ENCODE measurements around the gene C1QA.

Gene C1QA

DNA sequence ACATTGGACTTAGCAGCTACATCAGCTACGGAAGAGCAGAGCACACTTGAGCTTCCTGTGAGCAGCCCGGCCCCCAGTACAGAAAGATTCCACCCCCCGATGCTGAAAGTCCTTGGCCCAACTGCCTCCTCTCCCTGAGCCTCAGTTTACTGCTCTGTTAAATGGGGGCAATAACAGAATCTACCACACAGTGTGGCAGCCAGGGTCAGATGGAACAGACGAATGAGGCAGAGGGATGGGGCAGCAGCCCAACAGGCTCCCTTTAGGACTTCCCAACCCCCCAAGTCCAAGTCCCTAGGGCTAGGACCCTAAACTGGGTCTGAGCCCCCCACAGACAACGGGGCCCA is 22.9 kb upstream of the C1QA start:
- H3K79me2 ChIP-seq (ENCODE audit: insufficient read depth, low read length) = no peaks in the 10 kb centered on the region
- no peaks in the 10 kb centered on the region for H3K9me2 ChIP-seq (replicated peaks; ENCODE audit: low read depth, low read length)
- H3K27me3 ChIP-seq (ENCODE audit: insufficient read depth, low read length, poor library complexity, severe bottlenecking) = no peaks in the 10 kb centered on the region
- no peaks in the 10 kb centered on the region for H3K4me1 ChIP-seq (ENCODE audit: insufficient read depth, low read length, poor library complexity, severe bottlenecking)
- H2AFZ ChIP-seq (ENCODE audit: low read length) = no peak overlapping the region
- H3K9me3 ChIP-seq (ENCODE audit: insufficient read depth, low read depth, low read length) = no peaks in the 10 kb centered on the region
- H3K4me2 ChIP-seq (ENCODE audit: low read depth, low read length, poor library complexity, severe bottlenecking) = no peak overlapping the region
- no peaks in the 10 kb centered on the region for H3F3A ChIP-seq (ENCODE audit: low read depth)
- no peak overlapping the region for H3K9ac ChIP-seq (ENCODE audit: low read depth, low read length, poor library complexity, severe bottlenecking)
- TF ChIP-seq, protein P1, sequence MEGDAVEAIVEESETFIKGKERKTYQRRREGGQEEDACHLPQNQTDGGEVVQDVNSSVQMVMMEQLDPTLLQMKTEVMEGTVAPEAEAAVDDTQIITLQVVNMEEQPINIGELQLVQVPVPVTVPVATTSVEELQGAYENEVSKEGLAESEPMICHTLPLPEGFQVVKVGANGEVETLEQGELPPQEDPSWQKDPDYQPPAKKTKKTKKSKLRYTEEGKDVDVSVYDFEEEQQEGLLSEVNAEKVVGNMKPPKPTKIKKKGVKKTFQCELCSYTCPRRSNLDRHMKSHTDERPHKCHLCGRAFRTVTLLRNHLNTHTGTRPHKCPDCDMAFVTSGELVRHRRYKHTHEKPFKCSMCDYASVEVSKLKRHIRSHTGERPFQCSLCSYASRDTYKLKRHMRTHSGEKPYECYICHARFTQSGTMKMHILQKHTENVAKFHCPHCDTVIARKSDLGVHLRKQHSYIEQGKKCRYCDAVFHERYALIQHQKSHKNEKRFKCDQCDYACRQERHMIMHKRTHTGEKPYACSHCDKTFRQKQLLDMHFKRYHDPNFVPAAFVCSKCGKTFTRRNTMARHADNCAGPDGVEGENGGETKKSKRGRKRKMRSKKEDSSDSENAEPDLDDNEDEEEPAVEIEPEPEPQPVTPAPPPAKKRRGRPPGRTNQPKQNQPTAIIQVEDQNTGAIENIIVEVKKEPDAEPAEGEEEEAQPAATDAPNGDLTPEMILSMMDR (conservative IDR thresholded peaks at IDR 0.05; ENCODE audit: low read length) = no peak
- no peak for TF ChIP-seq EZH2phosphoT487 (IDR thresholded peaks at IDR 0.05; ENCODE audit: borderline replicate concordance)
- no peaks in the 10 kb centered on the region for H4K20me1 ChIP-seq (ENCODE audit: insufficient read depth, low read length, poor library complexity, severe bottlenecking)
- H3K4me3 ChIP-seq (ENCODE audit: low read length, poor library complexity, severe bottlenecking) = no peak overlapping the region
- no peaks in the 10 kb centered on the region for H3K36me3 ChIP-seq (ENCODE audit: insufficient read depth, low read length)

DNA sequence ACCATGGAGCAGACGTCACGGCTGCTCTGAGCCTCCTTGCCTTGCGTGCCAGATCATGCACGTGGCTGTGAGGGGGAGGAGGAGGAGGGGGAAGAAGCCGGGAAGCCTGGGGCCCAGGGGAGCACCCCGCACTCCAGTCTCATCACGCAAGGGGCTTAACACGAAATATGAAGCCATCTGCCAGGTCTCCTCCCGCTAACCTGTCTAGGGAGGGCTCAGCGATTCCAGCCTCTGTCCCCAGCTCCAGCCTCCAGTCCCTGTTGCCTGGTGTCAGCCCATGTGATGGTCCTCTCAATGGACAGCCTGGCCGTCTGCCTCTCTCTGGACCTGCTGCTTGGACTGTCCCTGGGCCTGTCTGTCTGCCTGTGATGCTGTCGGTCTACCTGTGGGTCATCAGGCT is 22.5 kb upstream of the C1QA start:
- Histone ChIP-seq H2AFZ (ENCODE audit: low read length) (no peak overlapping the region), H4K20me1 (ENCODE audit: insufficient read depth, low read length, poor library complexity, severe bottlenecking) (no peaks in the 10 kb centered on the region), H3K4me3 (ENCODE audit: low read length, poor library complexity, severe bottlenecking) (no peak overlapping the region), H3K27me3 (ENCODE audit: insufficient read depth, low read length, poor library complexity, severe bottlenecking) (no peaks in the 10 kb centered on the region), H3K9ac (ENCODE audit: low read depth, low read length, poor library complexity, severe bottlenecking) (no peak overlapping the region), H3K4me2 (ENCODE audit: low read depth, low read length, poor library complexity, severe bottlenecking) (no peak overlapping the region), H3K4me1 (ENCODE audit: insufficient read depth, low read length, poor library complexity, severe bottlenecking) (no peaks in the 10 kb centered on the region), H3K9me3 (ENCODE audit: insufficient read depth, low read depth, low read length) (no peaks in the 10 kb centered on the region), H3F3A (ENCODE audit: low read depth) (no peaks in the 10 kb centered on the region), H3K36me3 (ENCODE audit: insufficient read depth, low read length) (no peaks in the 10 kb centered on the region), H3K9me2 (replicated peaks; ENCODE audit: low read depth, low read length) (no peaks in the 10 kb centered on the region), H3K79me2 (ENCODE audit: insufficient read depth, low read length) (no peaks in the 10 kb centered on the region)
- TF ChIP-seq, protein P1 (conservative IDR thresholded peaks at IDR 0.05; ENCODE audit: low read length) = no peak
- no peak for TF ChIP-seq EZH2phosphoT487 (IDR thresholded peaks at IDR 0.05; ENCODE audit: borderline replicate concordance)

DNA sequence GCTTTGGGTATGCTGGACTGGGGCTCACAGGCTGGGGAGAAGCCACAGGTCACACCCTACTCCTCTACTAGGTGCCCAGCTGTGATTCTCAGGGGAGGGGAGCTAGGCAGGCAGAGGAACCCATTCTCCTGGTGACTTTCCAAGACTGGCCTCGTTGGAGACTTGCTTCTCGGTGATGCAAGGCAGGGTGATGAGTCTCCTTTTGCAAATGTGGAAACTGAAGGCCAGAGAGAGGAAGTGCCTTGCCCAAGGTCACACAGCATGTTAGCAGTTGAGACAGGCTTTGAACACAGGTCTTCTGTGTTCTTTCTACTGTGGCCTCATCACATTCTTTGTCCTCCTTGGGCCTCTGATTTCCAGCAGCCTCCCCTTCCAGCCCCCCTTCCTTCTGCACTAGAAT is 20.5 kb upstream of the C1QA start:
- Histone ChIP-seq H3K4me2 (ENCODE audit: low read depth, low read length, poor library complexity, severe bottlenecking) (no peak overlapping the region), H3K9me2 (replicated peaks; ENCODE audit: low read depth, low read length) (no peaks in the 10 kb centered on the region), H3K4me3 (ENCODE audit: low read length, poor library complexity, severe bottlenecking) (no peak overlapping the region), H3K36me3 (ENCODE audit: insufficient read depth, low read length) (no peaks in the 10 kb centered on the region), H4K20me1 (ENCODE audit: insufficient read depth, low read length, poor library complexity, severe bottlenecking) (no peaks in the 10 kb centered on the region), H3K27me3 (ENCODE audit: insufficient read depth, low read length, poor library complexity, severe bottlenecking) (no peaks in the 10 kb centered on the region), H3K9ac (ENCODE audit: low read depth, low read length, poor library complexity, severe bottlenecking) (no peak overlapping the region), H3F3A (ENCODE audit: low read depth) (no peaks in the 10 kb centered on the region), H3K79me2 (ENCODE audit: insufficient read depth, low read length) (no peaks in the 10 kb centered on the region), H2AFZ (ENCODE audit: low read length) (no peak overlapping the region), H3K4me1 (ENCODE audit: insufficient read depth, low read length, poor library complexity, severe bottlenecking) (peaks cover 7% of the 10 kb centered on the region), H3K9me3 (ENCODE audit: insufficient read depth, low read depth, low read length) (no peaks in the 10 kb centered on the region)
- TF ChIP-seq, protein P1 (conservative IDR thresholded peaks at IDR 0.05; ENCODE audit: low read length) = no peak
- no peak for TF ChIP-seq EZH2phosphoT487 (IDR thresholded peaks at IDR 0.05; ENCODE audit: borderline replicate concordance)
